ENCODE measurements around the gene EIF1B. TPM values are rescaled to one million over a fixed set of nuclear protein-coding genes. Genes with fewer than 3 reads are reported as not detected.

EIF1B gene
- total RNA-seq, result 12.9 and 24.4 TPM in 2 replicates

DNA sequence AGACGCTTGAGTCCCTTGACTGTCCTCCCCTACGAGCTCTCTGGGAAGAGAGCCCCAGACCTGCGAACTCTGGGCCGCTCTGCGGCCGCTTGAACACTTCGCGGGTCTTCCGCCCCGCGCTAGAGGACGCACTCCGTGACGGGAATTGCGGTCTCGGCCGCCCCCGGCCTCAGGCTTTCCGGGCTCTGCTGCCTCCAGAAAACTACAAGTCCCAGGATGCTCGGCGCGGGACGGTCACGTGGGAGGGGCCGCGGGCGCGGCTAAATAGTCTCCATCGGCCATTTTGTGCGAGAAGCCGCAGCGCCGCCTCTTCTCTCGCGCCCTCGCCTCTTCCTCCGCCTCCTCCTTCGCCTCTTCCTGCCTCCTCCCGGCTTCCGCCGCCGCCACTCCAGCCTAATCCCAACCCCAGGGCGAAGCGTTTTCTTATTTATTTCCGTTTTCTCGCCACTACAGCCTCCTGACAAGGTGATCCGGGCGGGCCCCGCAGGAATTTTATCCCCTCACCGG is at the start of gene EIF1B:
Gene EIF1B, plus strand, starts transcription at position 290 of the 507 bp plus-strand sequence. CDS start 235 bp downstream, outside the sequence.

Other genes starting within 250 kb of the EIF1B start
- gene ENTPD3, start 77.5 kb downstream of the EIF1B start, total RNA-seq, result 0.17 TPM in 1 of 2 replicates, not detected in the other
- 292 and 396 TPM in 2 replicates for gene RPL14, start 147.6 kb downstream of the EIF1B start, total RNA-seq
- 7.9 and 8.1 TPM in 2 replicates for gene ZNF619, start 167.4 kb downstream of the EIF1B start, total RNA-seq
- 0.66 and 1.0 TPM in 2 replicates for gene ZNF620, start 196.3 kb downstream of the EIF1B start, total RNA-seq
- 18.7 and 22.8 TPM in 2 replicates for gene ZNF621, start 215.3 kb downstream of the EIF1B start, total RNA-seq